ENCODE measurements around the gene TIMM23B.
"Not testable (repeated sequence)": the region's sequence is repeated elsewhere in the genome, so short reads cannot be mapped to it uniquely, and the experiment has no call there.

DNA sequence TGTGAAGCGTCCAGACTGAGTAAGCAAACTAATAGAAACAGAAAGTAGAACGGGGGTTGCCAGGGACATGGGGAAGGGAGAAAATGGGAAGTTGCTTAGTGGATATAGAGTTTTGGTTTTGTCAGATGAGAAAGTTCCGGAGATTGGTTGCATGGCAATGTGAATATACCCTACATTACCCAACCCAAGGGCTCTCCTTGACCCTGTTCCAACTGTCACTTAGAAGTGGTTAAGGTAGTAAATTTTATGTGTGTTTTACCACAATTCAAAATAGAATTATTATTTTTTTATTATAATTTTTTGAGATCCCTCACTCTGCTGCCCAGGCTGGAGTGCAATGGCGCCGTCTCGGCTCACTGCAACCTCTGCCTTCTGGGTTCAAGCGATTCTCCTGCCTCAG, 72.2 kb downstream of the TIMM23B start:
- TF ChIP-seq, protein P1, sequence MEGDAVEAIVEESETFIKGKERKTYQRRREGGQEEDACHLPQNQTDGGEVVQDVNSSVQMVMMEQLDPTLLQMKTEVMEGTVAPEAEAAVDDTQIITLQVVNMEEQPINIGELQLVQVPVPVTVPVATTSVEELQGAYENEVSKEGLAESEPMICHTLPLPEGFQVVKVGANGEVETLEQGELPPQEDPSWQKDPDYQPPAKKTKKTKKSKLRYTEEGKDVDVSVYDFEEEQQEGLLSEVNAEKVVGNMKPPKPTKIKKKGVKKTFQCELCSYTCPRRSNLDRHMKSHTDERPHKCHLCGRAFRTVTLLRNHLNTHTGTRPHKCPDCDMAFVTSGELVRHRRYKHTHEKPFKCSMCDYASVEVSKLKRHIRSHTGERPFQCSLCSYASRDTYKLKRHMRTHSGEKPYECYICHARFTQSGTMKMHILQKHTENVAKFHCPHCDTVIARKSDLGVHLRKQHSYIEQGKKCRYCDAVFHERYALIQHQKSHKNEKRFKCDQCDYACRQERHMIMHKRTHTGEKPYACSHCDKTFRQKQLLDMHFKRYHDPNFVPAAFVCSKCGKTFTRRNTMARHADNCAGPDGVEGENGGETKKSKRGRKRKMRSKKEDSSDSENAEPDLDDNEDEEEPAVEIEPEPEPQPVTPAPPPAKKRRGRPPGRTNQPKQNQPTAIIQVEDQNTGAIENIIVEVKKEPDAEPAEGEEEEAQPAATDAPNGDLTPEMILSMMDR (IDR thresholded peaks at IDR 0.05), result not testable (repeated sequence)
- not testable (repeated sequence) for TF ChIP-seq POLR2A, EP300 (IDR thresholded peaks at IDR 0.05)

All from gastroesophageal sphincter (tissue), 3 donors.